GM19395 (cell line): ENCODE measurements around the gene TRIM24.
"Not testable (repeated sequence)": the region's sequence is repeated elsewhere in the genome, so short reads cannot be mapped to it uniquely, and the experiment has no call there.

ENCODE experiments used
- ATAC-seq: cut with Tn5 transposase; IDR thresholded peaks from one replicate; pipeline ENCODE4 v1.9.1; 2021; ENCODE audit warnings: mild to moderate bottlenecking, moderate library complexity; ENCODE audit not compliant: unreplicated experiment

TRIM24 gene

GRCh38 chr7:138460176-138460648 is at the start of gene TRIM24:
TRIM24 (plus strand) TSS chr7:138460259; CDS start chr7:138460549, 290 bp downstream.
- peak; percentile 72 for ATAC-seq

GRCh38 chr7:138412077-138412476 is 48.0 kb upstream of the TRIM24 start:
- not testable (repeated sequence) for ATAC-seq

GRCh38 chr7:138412921-138413320 is 47.1 kb upstream of the TRIM24 start:
- not testable (repeated sequence) for ATAC-seq

GRCh38 chr7:138417078-138417700 is 42.9 kb upstream of the TRIM24 start:
- no peak for ATAC-seq

- ATAC-seq: no peak
These were observed 42.3 kb upstream of the TRIM24 start for GRCh38 chr7:138417764-138418163.

GRCh38 chr7:138418403-138418802 is 41.7 kb upstream of the TRIM24 start:
- ATAC-seq: not testable (repeated sequence)

- ATAC-seq: no peak
These were observed 35.0 kb upstream of the TRIM24 start for GRCh38 chr7:138425026-138425425.

GRCh38 chr7:138429577-138430250 is 30.3 kb upstream of the TRIM24 start:
- no peak for ATAC-seq

- ATAC-seq: no peak
These were observed 28.5 kb upstream of the TRIM24 start for GRCh38 chr7:138431517-138431916.

GRCh38 chr7:138433583-138434443 is 26.2 kb upstream of the TRIM24 start:
- no peak for ATAC-seq

- no peak for ATAC-seq
These were observed 25.5 kb upstream of the TRIM24 start for GRCh38 chr7:138434597-138435019.

GRCh38 chr7:138435231-138435919 is 24.7 kb upstream of the TRIM24 start:
- ATAC-seq: no peak

- no peak for ATAC-seq
These were observed 23.7 kb upstream of the TRIM24 start for GRCh38 chr7:138436388-138436787.

GRCh38 chr7:138440460-138440859 is 19.6 kb upstream of the TRIM24 start:
- no peak for ATAC-seq

- ATAC-seq: no peak
These were observed 17.2 kb upstream of the TRIM24 start for GRCh38 chr7:138442822-138443221.

- no peak for ATAC-seq
These were observed 10.5 kb upstream of the TRIM24 start for GRCh38 chr7:138449580-138449979.

- no peak for ATAC-seq
These were observed 4.5 kb upstream of the TRIM24 start for GRCh38 chr7:138455609-138456008.

- ATAC-seq: no peak
These were observed 3.8 kb upstream of the TRIM24 start for GRCh38 chr7:138456220-138456619.

GRCh38 chr7:138458576-138459412 is 1.3 kb upstream of the TRIM24 start:
- ATAC-seq: no peak
